ENCODE results near the gene CYP21A2.
"Not testable (repeated sequence)": the region's sequence is repeated elsewhere in the genome, so short reads cannot be mapped to it uniquely, and the experiment has no call there.

CYP21A2 gene

DNA sequence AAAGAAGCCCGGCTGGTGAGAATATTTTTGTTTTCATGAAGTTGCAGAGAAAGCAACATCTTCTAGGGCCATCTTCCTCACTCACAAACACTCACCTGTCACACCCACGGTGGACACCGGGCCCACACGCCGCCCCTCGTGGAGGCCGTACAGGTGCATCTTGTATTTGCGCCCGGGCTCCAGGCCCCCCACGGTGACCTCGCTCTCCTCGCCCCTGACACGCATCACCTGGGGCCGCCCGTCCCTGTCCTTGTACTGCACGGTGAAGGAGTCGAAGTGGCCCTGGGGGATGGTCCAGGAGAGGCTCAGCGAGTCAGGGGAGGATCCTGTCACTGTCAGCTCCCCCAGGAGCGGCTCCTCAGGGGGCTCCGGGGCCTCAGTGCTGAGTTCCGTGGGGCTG is 17.5 kb downstream of the CYP21A2 start:
- H3K27ac Mint-ChIP-seq; H3K9me3 Mint-ChIP-seq; H3K4me3 Mint-ChIP-seq; ATAC-seq (replicated peaks); H3K36me3 Mint-ChIP-seq; DNase-seq; H3K4me1 Mint-ChIP-seq: not testable (repeated sequence)
- H3K27me3 Mint-ChIP-seq, result peaks cover 28 to 34% of the 10 kb centered on the region in 2 donors

DNA sequence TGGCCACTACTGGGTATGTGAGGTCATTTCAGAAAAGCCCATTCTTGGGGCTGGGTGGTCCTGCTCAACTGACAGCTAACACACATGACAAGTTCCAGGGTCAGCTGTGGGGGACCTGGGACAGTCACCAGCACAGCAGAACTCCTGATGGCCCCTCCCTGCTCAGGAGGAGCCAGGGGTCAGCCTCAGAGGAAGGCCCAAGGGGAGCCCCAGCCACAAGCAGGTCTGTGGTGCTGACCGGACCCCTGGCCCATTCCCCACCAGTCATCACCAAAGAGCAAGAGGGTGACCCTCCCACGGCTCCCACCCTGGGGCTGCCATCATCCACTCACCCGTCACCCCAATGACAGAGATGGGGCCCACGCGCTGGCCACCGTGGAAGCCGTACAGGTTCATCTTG is 18.0 kb downstream of the CYP21A2 start:
- ATAC-seq (replicated peaks), result no peak
- peaks cover 0 to 5% of the 10 kb centered on the region in 2 donors for H3K4me1 Mint-ChIP-seq
- no peak overlapping the region for H3K4me3 Mint-ChIP-seq
- H3K27ac Mint-ChIP-seq, result no peak overlapping the region
- DNase-seq, result no peak
- H3K9me3 Mint-ChIP-seq, result no peaks in the 10 kb centered on the region
- peaks cover 28 to 30% of the 10 kb centered on the region in 2 donors for H3K27me3 Mint-ChIP-seq
- no peaks in the 10 kb centered on the region for H3K36me3 Mint-ChIP-seq

DNA sequence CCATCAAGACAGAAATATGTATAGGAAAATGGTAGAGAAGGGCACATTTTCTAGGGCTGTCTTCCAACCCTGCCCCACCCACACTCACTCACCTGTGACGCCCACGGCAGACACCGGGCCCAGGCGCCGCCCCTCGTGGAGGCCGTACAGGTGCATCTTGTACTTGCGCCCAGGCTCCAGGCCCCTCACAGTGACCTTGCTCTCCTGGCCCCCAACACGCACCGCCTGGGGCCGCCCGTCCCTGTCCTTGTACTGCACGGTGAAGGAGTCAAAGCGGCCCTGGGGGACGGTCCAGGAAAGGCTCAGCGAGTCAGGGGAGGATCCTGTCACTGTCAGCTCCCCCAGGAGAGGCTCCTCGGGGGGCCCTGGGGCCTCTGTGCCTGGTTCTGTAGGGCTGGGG is 19.8 kb downstream of the CYP21A2 start:
- Mint-ChIP-seq H3K27ac (no peak overlapping the region), H3K4me1 (peaks cover 0 to 5% of the 10 kb centered on the region in 2 donors), H3K4me3 (no peak overlapping the region), H3K9me3 (no peaks in the 10 kb centered on the region), H3K36me3 (no peaks in the 10 kb centered on the region), H3K27me3 (peaks cover 26 to 28% of the 10 kb centered on the region in 2 donors)
- no peak for ATAC-seq (replicated peaks)
- DNase-seq, result no peak

DNA sequence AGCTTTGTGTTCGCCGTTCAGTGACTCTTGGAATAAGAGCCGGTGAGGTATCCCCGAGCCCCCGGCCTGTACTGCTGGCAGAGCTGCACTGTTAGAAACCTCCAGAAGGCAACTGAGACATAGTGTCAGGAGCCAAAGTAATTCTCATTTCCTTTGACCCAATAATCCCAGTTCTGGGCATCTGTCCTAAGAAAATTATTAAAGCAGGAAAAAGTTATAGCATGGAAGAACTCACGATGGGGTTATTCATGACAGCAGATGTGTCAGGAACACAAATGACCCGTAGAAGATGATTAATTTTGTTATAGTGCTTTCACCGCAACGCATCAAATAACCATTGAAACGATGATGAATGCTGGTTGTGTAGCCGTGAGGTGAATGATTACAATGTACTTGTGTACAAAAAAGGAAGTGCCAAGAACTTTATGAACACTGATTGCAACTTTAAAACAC is 20.3 kb downstream of the CYP21A2 start:
- no peak for ATAC-seq (replicated peaks)
- H3K4me3 Mint-ChIP-seq, result no peak overlapping the region

DNA sequence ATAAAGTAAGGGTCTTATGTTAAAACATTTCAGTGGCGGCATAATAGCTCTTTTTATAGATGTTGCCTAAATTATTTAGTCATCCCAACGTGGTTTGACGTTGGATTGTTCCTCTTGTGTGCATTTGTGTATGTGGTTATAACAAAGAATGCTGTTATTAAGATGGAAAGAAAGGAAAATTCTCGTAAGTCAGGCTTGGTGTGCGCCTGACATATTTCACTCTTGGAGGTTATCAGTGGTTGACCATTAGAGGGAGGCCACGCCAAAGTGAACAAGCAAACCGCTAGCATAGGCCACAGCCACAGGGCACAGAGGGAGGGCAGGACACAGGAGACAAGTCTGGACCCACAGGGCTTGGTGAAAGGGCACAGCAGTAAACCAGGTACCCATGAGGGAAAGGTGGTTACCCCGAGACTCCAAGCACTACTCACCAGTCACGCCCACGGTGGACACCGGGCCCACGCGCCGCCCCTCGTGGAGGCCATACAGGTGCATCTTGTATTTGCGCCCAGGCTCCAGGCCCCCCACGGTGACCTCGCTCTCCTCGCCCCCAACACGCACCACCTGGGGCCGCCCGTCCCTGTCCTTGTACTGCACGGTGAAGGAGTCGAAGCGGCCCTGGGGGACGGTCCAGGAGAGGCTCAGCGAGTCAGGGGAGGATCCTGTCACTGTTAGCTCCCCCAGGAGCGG is 22.9 kb downstream of the CYP21A2 start:
- Mint-ChIP-seq H3K9me3 (no peaks in the 10 kb centered on the region), H3K27ac (no peak overlapping the region), H3K4me3 (no peak overlapping the region), H3K4me1 (no peaks in the 10 kb centered on the region), H3K36me3 (no peaks in the 10 kb centered on the region), H3K27me3 (peaks cover 11 to 16% of the 10 kb centered on the region in 2 donors)
- DNase-seq, result no peak
- ATAC-seq (replicated peaks), result no peak

More for the DNA sequence above, 20.3 kb downstream of the CYP21A2 start:
- H3K4me1 Mint-ChIP-seq, result peaks cover 0 to 5% of the 10 kb centered on the region in 2 donors
- peaks cover 26 to 28% of the 10 kb centered on the region in 2 donors for H3K27me3 Mint-ChIP-seq
- H3K36me3 Mint-ChIP-seq, result no peaks in the 10 kb centered on the region
- DNase-seq, result no peak
- no peaks in the 10 kb centered on the region for H3K9me3 Mint-ChIP-seq
- H3K27ac Mint-ChIP-seq, result no peak overlapping the region

DNA sequence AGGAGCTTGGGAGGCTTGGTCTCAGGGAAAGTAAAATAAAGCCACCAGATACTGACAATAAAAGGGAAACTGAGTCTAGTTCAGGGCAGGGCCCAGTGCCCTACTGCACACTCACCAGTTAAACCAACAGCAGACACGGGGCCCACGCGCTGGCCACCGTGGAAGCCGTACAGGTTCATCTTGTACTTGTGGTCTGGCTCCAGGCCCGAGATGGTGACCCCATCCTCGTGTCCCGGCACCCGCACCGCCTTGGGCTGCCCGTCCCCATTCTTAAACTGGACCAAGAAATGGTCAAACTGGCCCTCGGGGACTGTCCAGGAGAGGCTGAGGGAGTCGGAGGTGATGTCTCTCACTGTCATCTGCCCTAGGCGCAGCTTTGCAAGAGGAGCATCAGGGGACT is 26.5 kb downstream of the CYP21A2 start:
- Mint-ChIP-seq H3K27me3 (peaks cover 7 to 10% of the 10 kb centered on the region in 2 donors), H3K4me1 (no peaks in the 10 kb centered on the region), H3K36me3 (no peaks in the 10 kb centered on the region), H3K4me3 (no peak overlapping the region), H3K27ac (no peak overlapping the region), H3K9me3 (no peaks in the 10 kb centered on the region)
- ATAC-seq (replicated peaks), result no peak
- DNase-seq, result no peak

DNA sequence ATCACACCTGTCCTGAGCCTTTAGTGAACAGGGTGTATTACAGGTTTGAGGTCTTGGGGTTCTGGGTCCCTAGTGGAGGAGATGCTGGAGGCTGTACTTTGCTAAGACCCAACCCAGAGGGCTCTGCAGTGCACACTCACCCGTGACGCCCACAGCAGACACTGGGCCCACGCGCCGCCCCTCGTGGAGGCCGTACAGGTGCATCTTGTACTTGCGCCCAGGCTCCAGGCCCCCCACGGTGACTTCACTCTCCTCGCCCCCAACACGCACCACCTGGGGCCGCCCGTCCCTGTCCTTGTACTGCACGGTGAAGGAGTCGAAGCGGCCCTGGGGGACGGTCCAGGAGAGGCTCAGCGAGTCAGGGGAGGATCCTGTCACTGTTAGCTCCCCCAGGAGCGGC is 29.3 kb downstream of the CYP21A2 start:
- ATAC-seq (replicated peaks); H3K27ac Mint-ChIP-seq; H3K9me3 Mint-ChIP-seq; H3K4me3 Mint-ChIP-seq; DNase-seq; H3K36me3 Mint-ChIP-seq; H3K4me1 Mint-ChIP-seq: not testable (repeated sequence)
- H3K27me3 Mint-ChIP-seq, result peaks cover 19 to 22% of the 10 kb centered on the region in 2 donors

DNA sequence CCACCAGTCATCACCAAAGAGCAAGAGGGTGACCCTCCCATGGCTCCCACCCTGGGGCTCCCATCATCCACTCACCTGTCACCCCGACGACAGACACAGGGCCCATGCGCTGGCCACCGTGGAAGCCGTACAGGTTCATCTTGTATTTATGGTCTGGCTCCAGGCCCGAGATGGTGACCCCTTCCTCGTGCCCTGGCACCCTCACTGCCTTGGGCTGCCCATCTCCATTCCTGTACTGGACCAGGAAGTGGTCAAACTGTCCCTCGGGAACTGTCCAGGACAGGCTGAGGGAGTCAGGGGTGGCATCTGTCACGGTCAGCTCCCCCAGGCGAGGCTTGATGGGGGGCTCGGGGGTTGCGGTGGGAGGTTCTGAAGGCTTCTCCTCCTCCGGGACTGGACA is 30.1 kb downstream of the CYP21A2 start:
- H3K4me3 Mint-ChIP-seq; H3K4me1 Mint-ChIP-seq; H3K27ac Mint-ChIP-seq; H3K9me3 Mint-ChIP-seq; ATAC-seq (replicated peaks); H3K36me3 Mint-ChIP-seq; DNase-seq: not testable (repeated sequence)
- H3K27me3 Mint-ChIP-seq, result peaks cover 23 to 27% of the 10 kb centered on the region in 2 donors

DNA sequence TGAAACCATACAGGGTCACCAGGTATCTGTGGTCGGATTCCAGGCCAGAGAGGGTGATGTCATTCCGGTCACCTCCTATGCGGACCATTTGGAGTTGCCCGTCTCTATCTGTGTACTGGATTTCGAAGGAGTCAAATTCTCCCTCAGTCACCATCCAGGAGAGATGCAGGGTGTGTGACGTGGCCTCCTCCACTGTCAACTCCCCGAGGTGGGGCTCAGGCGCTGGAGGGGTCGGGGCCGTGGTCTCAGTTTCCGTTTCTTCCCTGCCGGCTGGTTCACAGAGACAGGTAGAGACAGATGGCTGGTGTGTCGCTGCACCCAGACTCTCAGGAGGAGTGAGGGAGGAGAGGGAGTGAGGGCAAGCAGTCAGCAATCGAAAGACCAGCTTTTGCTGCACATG is 30.7 kb downstream of the CYP21A2 start:
- ATAC-seq (replicated peaks) (no peak), DNase-seq (no peak)
- Mint-ChIP-seq H3K4me3 (no peak overlapping the region), H3K27ac (no peak overlapping the region), H3K9me3 (no peaks in the 10 kb centered on the region), H3K36me3 (no peaks in the 10 kb centered on the region), H3K27me3 (peaks cover 21 to 29% of the 10 kb centered on the region in 2 donors), H3K4me1 (no peaks in the 10 kb centered on the region)

DNA sequence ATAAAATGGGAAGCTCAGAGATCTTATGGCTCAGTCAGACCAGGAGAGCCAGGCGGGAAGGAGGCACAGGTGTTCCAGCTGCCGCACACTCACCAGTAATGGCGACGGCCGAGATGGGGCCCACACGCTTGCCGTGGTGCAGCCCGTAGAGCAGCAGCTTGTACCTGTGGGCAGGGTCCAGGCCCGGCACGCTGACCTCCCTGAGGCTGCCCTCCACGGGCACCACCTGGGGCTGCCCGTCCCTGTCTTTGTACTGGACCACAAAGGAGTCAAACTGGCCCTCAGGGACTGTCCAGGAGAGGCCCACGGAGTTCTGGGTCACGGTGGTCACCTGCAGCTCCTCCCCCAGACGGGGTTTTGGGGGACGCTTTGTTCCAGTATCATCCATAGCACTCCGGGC is 31.2 kb downstream of the CYP21A2 start:
- H3K9me3 Mint-ChIP-seq, result no peaks in the 10 kb centered on the region
- H3K4me3 Mint-ChIP-seq, result no peak overlapping the region
- H3K36me3 Mint-ChIP-seq, result no peaks in the 10 kb centered on the region
- H3K4me1 Mint-ChIP-seq, result no peaks in the 10 kb centered on the region
- no peak for DNase-seq
- no peak overlapping the region for H3K27ac Mint-ChIP-seq
- no peak for ATAC-seq (replicated peaks)
- peaks cover 19 to 35% of the 10 kb centered on the region in 2 donors for H3K27me3 Mint-ChIP-seq

DNA sequence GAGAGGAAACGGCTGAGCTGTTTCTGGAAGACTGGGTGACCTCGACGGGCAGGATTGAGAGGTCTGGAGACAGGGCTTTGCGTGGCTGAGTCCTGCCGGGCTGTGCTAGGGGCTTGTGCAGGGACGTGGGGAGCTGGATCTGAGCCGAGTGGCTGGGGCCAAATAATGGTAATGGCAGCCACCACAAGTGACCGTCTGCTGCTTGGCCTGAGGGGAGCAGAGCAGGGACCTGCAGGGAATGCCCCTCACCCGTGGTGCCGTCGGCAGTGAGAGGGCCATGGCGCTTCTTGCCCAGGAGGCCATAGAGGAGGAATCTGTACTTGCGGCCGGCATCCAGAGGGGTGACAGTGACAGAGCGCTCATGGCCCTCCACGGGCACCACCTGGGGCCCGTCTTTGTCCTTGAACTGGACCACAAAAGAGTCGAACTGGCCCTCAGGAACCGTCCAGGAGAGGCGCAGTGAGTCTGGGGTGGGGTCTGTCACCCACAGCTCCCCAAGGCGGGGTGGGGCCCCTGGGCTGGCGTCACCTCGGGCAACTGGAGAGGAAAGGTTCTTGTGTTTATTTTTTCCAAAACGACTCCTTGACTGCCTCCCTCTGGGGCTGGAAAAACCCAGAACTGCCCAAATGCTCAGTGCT is 31.8 kb downstream of the CYP21A2 start:
- ATAC-seq (replicated peaks), result no peak
- Mint-ChIP-seq H3K27me3 (peaks cover 21 to 39% of the 10 kb centered on the region in 2 donors), H3K27ac (no peak overlapping the region), H3K4me3 (no peak overlapping the region), H3K36me3 (no peaks in the 10 kb centered on the region), H3K9me3 (no peaks in the 10 kb centered on the region), H3K4me1 (no peaks in the 10 kb centered on the region)
- DNase-seq, result no peak

DNA sequence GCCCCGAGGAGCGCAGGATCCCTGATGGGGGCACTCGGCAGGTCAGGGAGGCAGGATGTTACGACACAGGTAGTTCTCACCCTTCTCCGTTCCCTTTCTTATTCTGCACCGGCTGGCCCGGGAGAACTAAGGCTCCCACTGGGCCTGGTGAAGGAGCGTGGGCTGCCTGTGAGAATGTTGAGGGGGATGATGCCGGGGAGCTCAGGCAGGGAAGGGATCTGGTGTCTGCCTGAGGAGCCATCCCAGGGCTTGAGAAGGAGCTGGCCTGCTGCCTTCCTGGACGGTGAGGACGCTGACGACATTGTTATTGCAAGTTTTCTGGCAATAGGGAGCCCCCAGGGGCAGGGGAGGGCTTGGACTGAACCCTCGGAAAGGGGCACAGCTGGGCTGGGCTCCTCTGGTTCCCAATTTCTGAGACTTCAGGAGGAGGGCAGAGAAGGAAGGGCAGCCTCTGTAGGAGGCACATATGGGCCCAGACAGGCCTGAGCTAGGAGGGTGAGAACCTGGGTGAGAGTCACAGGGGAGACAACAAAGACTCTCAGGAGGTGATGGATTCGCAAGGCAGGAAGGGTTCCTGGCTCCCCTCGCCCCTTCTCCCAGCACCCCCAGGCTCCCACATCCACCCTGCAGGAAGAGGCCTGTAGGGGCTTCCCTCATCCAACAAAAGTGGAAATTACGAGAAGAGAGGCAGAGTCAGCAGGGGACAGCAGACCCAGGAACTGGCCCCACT is 32.8 kb downstream of the CYP21A2 start:
- H3K36me3 Mint-ChIP-seq, result no peaks in the 10 kb centered on the region

DNA sequence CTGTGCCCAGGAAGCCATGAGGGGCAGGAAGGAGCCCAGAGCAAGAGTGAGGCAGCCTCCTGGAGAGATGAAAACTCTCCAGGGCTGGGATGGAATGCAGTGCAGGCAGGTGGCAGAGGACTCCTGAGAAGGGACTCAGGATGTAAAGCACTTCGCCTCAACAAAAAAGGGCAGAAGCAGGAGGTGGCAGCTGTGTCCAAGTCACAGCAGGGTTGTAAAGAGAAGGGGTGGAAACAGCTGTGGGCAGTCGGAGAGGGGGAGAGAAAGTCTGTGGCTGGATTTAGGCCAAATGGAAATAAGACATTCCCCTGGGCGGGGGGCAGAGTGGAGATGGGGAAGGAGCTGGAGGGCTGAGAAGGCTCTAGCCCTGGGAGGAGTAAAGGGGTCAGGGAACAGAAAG is 34.9 kb downstream of the CYP21A2 start:
- Mint-ChIP-seq H3K4me1 (no peaks in the 10 kb centered on the region), H3K27ac (no peak overlapping the region), H3K27me3 (peaks cover 28 to 46% of the 10 kb centered on the region in 2 donors), H3K36me3 (no peaks in the 10 kb centered on the region), H3K9me3 (no peaks in the 10 kb centered on the region), H3K4me3 (no peak overlapping the region)
- ATAC-seq (replicated peaks), result no peak
- no peak for DNase-seq

More for the DNA sequence above, 32.8 kb downstream of the CYP21A2 start:
- Mint-ChIP-seq H3K27ac (no peak overlapping the region), H3K27me3 (peaks cover 28 to 46% of the 10 kb centered on the region in 2 donors), H3K4me1 (no peaks in the 10 kb centered on the region), H3K4me3 (no peak overlapping the region), H3K9me3 (no peaks in the 10 kb centered on the region)
- DNase-seq (no peak), ATAC-seq (replicated peaks) (no peak)

DNA sequence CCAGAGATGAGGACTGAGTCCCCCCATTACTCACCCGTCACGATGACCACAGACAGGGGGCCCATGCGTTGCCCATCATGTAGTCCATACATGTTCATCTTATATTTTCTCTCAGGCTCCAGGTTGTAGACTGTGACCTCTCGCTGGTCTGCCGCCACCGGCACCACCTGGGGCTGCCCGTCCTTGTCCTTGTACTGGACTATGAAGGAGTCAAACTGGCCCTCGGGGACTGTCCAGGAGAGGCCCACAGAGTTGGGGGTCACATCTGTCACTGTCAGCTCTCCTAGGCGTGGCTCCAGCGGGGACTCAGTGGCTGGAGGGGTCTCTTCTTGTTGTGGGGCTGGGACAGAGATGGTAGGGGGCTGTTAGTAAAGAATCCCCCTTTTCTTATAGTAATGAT is 35.4 kb downstream of the CYP21A2 start:
- Mint-ChIP-seq H3K36me3 (no peaks in the 10 kb centered on the region), H3K4me1 (no peaks in the 10 kb centered on the region), H3K27ac (no peak overlapping the region), H3K27me3 (peaks cover 28 to 46% of the 10 kb centered on the region in 2 donors), H3K4me3 (no peak overlapping the region), H3K9me3 (no peaks in the 10 kb centered on the region)
- ATAC-seq (replicated peaks), result no peak
- no peak for DNase-seq

Measured in stimulated activated naive B cell treated with anti-CD40 and anti-IgM and Interleukin-4, amounts not matched to agents 10 μg/mL and 1 μg/mL and 100 μg/mL, for 72 hours (primary cell).